Thyroid gland (tissue), 4 donors: Measurements from ENCODE around the gene AMOT. TPM values are rescaled to one million over a fixed set of nuclear protein-coding genes. Genes with fewer than 3 reads are reported as not detected.

Source experiments
- DNase-seq, 2 donors: peaks; one replicate each; pipeline ENCODE4 v3.0.0-alpha.2; 2019
- H3K27ac ChIP-seq, 3 donors: fragments of 200-600 bp; sonication (generic); 1 replicate in 2 of 3; 2 replicates in 1 of 3; pipeline ENCODE4 v1.5.1; 2016 to 2019; ENCODE audit warnings: mild to moderate bottlenecking in 1 of 3, moderate library complexity in 1 of 3
- H3K27me3 ChIP-seq: fragments of 200-600 bp; sonication (generic); one replicate; pipeline ENCODE4 v1.5.1; 2019
- H3K36me3 ChIP-seq, 2 donors: fragments of 200-600 bp; sonication (generic); one replicate each; pipeline ENCODE4 v1.5.1; 2016 to 2019
- H3K4me1 ChIP-seq, 2 donors: fragments of 200-600 bp; sonication (generic); one replicate each; pipeline ENCODE4 v1.5.1; 2017 to 2019
- H3K4me3 ChIP-seq, 3 donors: fragments of 200-600 bp; sonication (generic); replicated peaks in 1 of 3; 1 replicate in 2 of 3; 2 replicates in 1 of 3; pipeline ENCODE4 v1.5.1; 2016; ENCODE audit warnings: mild to moderate bottlenecking in 1 of 3
- H3K9me3 ChIP-seq: fragments of 200-600 bp; sonication (generic); one replicate; pipeline ENCODE4 v1.5.1; 2017
- POLR2A ChIP-seq, 2 donors: fragments of 450-650 bp; IDR thresholded peaks; one replicate each; pipeline ENCODE4 v1.6.1; 2017; ENCODE audit warnings: antibody characterized with exemption in 2 of 2, mild to moderate bottlenecking in 2 of 2, moderate library complexity in 1 of 2
- WGBS, 2 donors: methylation state at CpG; one replicate each; pipeline ENCODE4 v1.1.5; 2017; 5-methylcytosine and 5-hydroxymethylcytosine counted together
- intact Hi-C: fragments of 100-400 bp; cut with DNase I; formaldehyde crosslinking; loops from one replicate; pipeline ENCODE4 v1.15.1; 2023
- total RNA-seq, 4 donors: library from RNA; depleted of rRNA; stranded (reverse); fragments of >200 nt; gene quantifications; one replicate each; pipeline ENCODE4 v1.2.3, GENCODE V29; 2016
- TF ChIP-seq, protein P1 (sequence below), 6 experiments: fragments of 200-600 bp in 3 of 6; fragments of 450-650 bp in 3 of 6; sonication (generic) in 3 of 6; IDR thresholded peaks; one replicate each; pipeline ENCODE4 v1.5.1; 2016 to 2019; ENCODE audit warnings: antibody characterized with exemption in 6 of 6, mild to moderate bottlenecking in 2 of 6, inconsistent platforms in 1 of 6, moderate library complexity in 1 of 6

The AMOT gene
- total RNA-seq, 4 donors from 2014 or later = 8.0 to 20.7 (median 14.1) TPM

DNA sequence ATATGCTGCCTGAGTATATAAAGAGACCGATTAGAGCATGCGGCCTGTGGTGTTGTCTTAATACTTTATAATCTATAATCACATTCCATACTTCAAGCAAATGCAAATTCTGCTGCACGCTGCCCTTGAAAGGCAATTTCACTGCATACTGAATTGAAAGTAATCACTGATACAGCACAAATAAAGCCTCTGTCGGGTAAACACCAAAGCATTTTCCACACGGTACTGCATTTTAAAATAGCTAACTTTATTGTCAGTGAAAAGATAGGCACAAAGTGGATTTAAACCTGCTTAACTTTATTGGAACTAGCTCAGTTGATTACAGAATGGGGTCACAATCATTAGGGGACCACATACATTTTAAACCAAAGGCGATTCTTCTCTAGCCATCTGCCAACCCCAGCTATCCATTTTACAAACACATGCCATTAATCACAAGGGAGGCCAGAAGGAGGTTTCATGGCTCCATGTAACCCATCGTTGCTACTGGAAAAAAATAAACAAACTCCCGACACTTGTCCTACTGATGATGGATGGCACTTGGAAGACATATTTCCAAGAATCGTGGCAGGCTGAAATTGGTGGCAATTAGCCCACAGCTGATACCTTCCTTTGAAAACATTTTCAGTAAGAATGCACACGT lies 65.9 kb downstream of the AMOT start:
- no peak overlapping the region for H3K27ac ChIP-seq
- H3K4me1 ChIP-seq = no peaks in the 10 kb centered on the region
- H3K4me3 ChIP-seq = no peak overlapping the region
- no peaks in the 10 kb centered on the region for H3K9me3 ChIP-seq
- WGBS, 2 donors = 87% methylated on average over 10 of the region's 10 CpGs
- TF ChIP-seq, protein P1, sequence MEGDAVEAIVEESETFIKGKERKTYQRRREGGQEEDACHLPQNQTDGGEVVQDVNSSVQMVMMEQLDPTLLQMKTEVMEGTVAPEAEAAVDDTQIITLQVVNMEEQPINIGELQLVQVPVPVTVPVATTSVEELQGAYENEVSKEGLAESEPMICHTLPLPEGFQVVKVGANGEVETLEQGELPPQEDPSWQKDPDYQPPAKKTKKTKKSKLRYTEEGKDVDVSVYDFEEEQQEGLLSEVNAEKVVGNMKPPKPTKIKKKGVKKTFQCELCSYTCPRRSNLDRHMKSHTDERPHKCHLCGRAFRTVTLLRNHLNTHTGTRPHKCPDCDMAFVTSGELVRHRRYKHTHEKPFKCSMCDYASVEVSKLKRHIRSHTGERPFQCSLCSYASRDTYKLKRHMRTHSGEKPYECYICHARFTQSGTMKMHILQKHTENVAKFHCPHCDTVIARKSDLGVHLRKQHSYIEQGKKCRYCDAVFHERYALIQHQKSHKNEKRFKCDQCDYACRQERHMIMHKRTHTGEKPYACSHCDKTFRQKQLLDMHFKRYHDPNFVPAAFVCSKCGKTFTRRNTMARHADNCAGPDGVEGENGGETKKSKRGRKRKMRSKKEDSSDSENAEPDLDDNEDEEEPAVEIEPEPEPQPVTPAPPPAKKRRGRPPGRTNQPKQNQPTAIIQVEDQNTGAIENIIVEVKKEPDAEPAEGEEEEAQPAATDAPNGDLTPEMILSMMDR (IDR thresholded peaks at IDR 0.05) = no peak
- TF ChIP-seq POLR2A (IDR thresholded peaks at IDR 0.05) = no peak
- no peak for DNase-seq
- H3K27me3 ChIP-seq = no peaks in the 10 kb centered on the region
- H3K36me3 ChIP-seq = no peaks in the 10 kb centered on the region
- intact Hi-C loops = no loop called here

DNA sequence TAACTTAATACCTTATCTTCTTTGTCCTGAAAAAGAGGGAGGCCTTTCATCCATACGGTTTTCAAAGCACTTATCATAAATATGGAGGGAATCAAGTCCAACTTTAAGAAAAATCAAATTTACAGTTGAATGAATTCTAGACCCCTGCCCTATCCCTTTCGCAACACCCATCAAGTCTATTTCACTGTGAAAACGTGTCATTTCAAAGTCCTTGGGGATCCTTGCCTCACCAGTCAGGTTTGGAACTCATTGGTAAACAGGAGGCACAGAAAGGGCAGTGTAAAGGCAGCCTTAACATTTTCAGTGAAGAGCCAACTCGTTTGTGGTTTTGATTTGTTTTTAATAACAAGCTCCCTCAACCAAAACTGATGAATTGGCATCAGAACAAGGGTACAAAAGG lies 66.5 kb downstream of the AMOT start:
- no peak overlapping the region for H3K4me3 ChIP-seq
- 55 to 60% methylated on average over 4 of the region's 4 CpGs for WGBS, 2 donors
- TF ChIP-seq POLR2A (IDR thresholded peaks at IDR 0.05) = no peak
- TF ChIP-seq, protein P1 (IDR thresholded peaks at IDR 0.05) = no peak
- H3K27ac ChIP-seq = no peak overlapping the region
- no peaks in the 10 kb centered on the region for H3K4me1 ChIP-seq
- no peaks in the 10 kb centered on the region for H3K9me3 ChIP-seq
- no peaks in the 10 kb centered on the region for H3K36me3 ChIP-seq
- DNase-seq = no peak
- intact Hi-C loops = no loop called here
- H3K27me3 ChIP-seq = no peaks in the 10 kb centered on the region

DNA sequence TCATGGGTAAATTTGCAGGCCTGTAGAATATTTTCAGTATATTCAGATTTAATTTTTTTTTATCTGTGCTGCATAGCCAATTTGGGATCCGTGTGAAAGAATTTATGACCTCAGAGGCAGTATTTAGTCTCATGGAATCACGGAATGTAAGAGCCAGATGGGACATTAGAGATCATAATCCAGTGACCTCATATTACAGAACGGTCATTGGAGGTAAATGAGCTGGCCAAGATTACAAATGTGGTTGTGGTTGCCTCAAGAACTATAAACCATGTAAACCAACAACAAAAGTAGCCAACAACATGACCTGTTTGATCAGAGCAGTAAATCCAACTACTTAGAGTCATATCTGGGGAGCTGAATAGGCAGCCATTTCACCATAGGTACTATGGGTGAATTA lies 71.6 kb downstream of the AMOT start:
- intact Hi-C loops = no loop called here
- no peaks in the 10 kb centered on the region for H3K9me3 ChIP-seq
- H3K4me3 ChIP-seq = no peak overlapping the region
- no peak for DNase-seq
- TF ChIP-seq, protein P1 (IDR thresholded peaks at IDR 0.05) = no peak
- WGBS, 2 donors = 74 to 84% methylated on average over 3 of the region's 3 CpGs
- H3K36me3 ChIP-seq = no peaks in the 10 kb centered on the region
- H3K4me1 ChIP-seq = no peaks in the 10 kb centered on the region
- no peaks in the 10 kb centered on the region for H3K27me3 ChIP-seq
- H3K27ac ChIP-seq = no peak overlapping the region

DNA sequence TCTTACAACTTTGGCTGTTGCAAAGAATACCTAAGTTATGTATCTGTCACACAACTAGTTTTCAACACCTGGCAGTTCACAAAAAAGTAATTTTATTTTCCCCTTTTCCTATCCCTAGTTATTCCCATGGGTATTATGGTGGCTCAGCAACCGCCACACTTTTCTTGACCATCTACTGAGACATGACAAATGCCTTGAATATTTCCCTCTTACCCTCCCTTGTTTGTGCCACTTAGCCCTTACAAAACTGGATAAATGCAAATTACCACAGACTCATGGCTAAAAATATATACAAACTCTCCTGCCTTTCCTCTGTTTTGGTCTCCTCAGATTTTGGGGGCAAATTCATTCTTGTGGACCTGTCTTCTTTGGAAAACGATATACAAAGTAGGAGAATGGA lies 72.1 kb downstream of the AMOT start:
- Histone ChIP-seq H3K36me3 (no peaks in the 10 kb centered on the region), H3K9me3 (no peaks in the 10 kb centered on the region), H3K27me3 (no peaks in the 10 kb centered on the region), H3K4me3 (no peak overlapping the region), H3K4me1 (no peaks in the 10 kb centered on the region), H3K27ac (no peak overlapping the region)
- no peak for DNase-seq
- intact Hi-C loops = no loop called here
- no peak for TF ChIP-seq POLR2A (IDR thresholded peaks at IDR 0.05)
- TF ChIP-seq, protein P1 (IDR thresholded peaks at IDR 0.05) = no peak
- WGBS, 2 donors = 97% methylated on average over 2 of the region's 2 CpGs

DNA sequence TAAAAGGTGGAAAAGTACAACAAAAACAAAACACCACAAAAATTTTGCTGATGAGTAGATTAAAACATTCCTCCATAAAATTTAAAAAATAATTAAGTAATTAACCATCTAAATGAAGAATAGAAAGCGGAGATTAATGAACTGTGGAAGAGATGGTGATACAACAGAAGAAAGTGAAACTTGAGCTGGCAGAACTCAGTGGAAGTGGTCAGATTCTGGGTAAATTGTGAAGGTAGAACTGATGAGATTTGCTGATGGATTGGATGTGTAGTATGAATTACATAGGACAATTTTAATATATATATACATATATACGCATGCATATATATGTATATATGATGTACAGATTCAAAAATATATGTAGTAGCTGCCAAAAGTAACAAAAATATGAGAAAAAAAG lies 73.9 kb downstream of the AMOT start:
- Histone ChIP-seq H3K4me1 (no peaks in the 10 kb centered on the region), H3K9me3 (no peaks in the 10 kb centered on the region), H3K27me3 (no peaks in the 10 kb centered on the region), H3K36me3 (no peaks in the 10 kb centered on the region), H3K27ac (no peak overlapping the region), H3K4me3 (no peak overlapping the region)
- intact Hi-C loops = no loop called here
- WGBS, 2 donors = 97 to 98% methylated on average over 2 of the region's 2 CpGs
- TF ChIP-seq, protein P1 (IDR thresholded peaks at IDR 0.05) = no peak
- no peak for TF ChIP-seq POLR2A (IDR thresholded peaks at IDR 0.05)
- DNase-seq = no peak
